GM12874 (cell line): Measurements from ENCODE around the gene LRCH4.

Experiments used
- TF ChIP-seq, protein P1 (sequence below): IDR thresholded peaks from 2 replicates; pipeline ENCODE4 v1.5.1; 2011; ENCODE audit warnings: low read depth, mild to moderate bottlenecking, control low read depth, low read length, moderate library complexity; ENCODE audit not compliant: insufficient read depth

Gene LRCH4

DNA sequence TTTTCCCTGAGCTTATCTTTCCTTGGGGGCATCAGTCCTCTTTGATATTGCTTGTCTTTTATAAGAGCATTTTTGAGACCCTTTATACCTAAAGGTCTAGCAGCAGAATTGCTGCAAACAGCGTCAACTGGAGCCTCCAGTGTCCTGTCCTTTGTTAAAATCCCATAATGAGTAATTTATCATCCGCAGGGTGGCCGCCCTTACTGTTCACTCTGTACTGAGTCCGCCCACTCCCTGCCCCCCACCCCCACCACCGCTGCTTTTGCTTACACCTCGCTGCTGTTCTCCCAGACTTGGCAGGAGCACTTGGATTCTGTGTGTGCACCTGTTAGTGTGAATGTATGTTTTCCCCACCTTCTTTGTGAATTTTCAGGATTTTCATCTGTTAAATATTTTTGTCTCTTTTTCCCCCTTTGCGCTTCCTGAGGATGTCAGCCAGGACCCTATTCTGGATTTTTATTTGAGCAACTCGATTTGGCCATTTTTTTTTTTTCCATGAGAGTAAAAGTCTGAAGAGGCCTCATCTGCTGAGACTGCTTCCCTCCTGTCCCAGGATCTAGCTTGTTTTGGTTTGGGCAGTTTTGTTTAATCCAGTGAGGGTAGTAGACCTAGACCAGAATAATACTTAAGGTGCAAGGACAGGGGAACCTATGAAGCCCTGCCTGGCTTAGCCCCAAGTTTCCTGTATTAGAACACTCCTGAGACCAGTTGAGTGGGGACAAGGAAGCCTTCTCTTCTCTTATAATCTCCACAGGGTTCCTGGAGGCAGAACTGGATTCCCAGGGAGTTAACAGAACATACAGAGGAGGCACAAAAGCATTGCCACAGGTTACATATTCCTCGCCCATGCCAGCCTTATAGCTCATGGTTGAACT, 38.8 kb downstream of the LRCH4 start:
- TF ChIP-seq, protein P1, sequence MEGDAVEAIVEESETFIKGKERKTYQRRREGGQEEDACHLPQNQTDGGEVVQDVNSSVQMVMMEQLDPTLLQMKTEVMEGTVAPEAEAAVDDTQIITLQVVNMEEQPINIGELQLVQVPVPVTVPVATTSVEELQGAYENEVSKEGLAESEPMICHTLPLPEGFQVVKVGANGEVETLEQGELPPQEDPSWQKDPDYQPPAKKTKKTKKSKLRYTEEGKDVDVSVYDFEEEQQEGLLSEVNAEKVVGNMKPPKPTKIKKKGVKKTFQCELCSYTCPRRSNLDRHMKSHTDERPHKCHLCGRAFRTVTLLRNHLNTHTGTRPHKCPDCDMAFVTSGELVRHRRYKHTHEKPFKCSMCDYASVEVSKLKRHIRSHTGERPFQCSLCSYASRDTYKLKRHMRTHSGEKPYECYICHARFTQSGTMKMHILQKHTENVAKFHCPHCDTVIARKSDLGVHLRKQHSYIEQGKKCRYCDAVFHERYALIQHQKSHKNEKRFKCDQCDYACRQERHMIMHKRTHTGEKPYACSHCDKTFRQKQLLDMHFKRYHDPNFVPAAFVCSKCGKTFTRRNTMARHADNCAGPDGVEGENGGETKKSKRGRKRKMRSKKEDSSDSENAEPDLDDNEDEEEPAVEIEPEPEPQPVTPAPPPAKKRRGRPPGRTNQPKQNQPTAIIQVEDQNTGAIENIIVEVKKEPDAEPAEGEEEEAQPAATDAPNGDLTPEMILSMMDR = no peak

DNA sequence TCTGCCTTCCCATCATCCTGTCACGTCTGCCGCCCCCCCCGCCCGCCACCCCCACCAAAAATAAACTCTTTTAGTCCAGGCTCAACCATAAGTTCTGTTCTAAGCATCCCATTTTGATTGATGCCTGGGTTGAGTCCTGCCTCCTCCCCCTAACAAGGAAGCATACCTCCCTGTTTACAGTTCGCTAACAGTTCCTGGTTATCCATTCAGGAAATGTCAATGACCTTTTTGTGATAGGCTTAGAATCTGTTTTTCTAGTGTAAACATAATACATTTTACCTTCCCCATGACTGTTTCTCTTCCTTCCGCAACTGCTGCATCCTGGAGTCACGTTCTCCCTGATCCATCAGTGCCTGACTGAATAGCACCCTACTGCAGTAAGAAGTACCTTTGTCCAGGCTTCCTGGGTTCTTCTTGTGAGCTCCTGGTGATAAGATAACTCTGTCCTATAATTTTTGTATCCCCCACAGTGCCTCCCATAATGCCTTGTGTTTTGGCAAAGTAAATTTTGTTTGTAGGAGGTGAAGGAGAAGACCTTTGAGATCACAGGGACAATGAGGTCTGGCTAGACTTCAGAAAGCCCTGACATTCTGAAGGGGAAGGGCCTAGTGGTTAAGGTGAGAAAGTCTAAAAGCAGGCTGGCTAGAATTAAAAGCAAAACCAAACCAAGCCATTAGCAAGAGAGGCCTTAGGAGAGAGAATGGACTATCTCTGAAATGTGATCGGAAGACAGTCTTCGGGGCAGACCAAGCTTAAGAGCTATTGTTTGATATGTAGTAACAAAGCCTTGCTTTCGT, 39.6 kb downstream of the LRCH4 start:
- TF ChIP-seq, protein P1 = no peak

DNA sequence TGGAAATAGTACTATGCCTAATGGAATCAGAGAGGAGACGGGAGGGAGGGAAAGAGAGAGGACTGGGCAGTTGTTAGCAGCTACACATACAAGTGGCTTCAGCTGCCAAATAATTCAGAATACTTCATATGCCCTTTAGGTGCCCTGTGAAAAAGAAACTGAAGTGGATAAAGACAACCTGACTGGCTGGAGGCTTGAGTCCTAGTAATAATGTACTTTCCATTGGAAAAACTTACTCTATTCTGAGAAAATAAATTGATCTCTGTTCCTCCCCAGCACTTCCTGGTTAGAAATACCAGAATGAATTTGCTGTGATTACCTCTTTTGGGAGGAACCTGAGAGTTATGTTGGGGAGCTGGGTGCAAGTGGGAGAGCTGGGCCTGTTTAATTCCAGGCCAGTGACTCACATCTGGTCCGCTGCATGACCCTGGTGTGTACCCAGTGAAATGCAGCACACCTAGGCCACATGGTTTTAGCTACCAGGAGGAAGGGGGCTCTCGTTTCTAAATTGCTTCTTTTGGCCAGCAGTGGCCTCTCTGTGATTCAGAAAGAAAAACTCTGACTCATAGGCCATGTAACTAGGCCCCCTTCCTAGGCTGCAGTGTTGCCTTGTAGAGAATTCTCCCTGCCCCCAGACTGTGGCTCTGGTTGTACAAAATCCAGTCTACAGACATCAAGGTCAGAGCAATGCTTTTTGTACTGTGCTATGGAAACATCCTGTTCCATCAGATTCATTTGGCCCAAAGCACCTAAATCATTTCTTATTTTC, 40.4 kb downstream of the LRCH4 start:
- TF ChIP-seq, protein P1 = 0 out of 2 replicates have a peak, but pooled peaks have one; percentile 12

DNA sequence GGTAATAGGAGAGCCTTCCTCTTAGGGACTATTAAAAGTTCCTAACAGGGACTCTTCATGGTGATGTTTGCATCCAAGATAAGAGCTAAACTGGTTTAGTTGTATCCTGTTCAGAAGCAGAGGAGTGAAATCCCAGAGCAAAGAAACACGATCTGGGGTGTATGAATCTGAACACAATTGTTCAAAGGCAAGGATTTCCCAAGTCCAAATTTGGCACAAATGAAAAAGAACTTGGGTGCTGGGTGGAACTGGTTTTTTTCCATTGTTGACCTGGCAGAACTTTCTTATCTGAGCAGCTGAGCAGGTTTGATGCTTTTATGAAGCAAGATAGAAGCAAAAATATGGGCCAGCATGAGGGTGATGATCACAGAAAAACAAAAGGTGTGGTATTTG, 41.0 kb downstream of the LRCH4 start:
- TF ChIP-seq, protein P1 = no peak

DNA sequence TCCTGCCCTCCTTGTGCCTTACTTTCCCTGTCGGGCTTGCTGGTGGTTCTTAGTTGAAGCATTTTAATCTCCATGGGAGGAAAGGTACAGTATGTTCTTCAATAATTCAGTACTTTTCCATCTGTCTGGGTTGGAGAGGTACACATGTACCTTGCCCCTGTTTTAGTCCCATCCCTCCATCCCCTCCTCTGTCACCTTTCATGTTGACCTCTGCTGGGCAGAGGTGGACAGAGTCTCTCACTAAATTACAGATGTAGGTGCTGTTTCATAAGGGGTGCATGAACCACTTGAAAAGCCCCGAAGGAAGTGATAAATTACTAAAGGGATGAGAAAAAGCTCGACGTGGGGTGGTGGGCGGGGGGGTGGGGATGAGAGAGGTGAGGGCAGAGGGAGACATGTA, 41.5 kb downstream of the LRCH4 start:
- TF ChIP-seq, protein P1 = no peak

DNA sequence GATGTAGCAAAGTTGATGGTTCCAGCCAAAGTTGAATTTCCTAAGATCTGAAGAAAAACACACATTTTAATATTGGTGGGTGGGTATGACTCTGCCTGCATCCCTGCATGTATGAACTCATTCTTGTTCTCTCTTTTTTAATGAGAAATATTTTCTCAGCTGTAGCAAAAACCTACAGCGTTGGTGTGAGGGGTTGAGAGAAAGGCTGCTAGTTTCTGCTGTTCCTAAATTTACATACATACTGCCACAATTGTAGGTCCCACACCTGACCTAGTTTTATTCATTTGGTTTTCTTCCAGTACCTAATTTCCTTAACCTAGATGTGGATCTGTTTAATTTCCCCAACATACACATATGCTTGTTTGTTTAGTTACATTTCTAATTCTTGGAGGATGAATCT, 42.3 kb downstream of the LRCH4 start:
- TF ChIP-seq, protein P1 = no peak

DNA sequence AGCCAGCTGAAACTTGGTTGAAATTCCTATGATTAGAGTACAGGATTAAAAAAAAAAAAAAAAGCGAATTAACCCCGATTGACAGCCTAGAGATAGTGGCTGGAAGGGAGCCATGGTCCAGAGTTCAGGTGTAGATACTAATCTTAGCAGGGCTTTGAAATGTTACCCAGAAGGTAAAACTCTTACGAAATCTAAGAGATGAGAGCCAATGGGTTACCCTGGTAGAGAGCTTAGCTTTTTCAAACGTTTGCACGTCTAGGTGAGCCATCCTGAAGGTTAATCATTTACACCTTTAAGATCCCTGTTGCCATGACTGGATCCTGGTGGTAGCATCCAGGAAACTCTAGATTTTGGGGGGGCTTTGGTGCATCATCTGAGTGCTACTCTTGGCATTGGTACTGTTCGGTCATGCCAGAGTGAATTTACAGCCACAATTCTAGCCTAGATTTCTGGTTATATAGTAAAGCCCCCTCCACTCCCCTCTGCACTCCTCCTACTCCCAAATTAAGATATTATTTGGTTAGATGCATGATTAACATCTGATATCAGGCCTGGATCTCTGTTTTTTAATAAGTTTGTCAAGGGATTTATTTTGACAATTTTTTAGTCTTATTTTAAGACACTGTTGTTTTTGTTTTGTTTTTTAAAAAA, 45.7 kb downstream of the LRCH4 start:
- TF ChIP-seq, protein P1 = no peak
